Stomach (tissue), 4 donors: ENCODE measurements around the gene COMMD7.

ENCODE experiments used
- CTCF ChIP-seq, 7 experiments: fragments of 450-650 bp in 4 of 7; fragments of 200-600 bp in 3 of 7; sonication (generic) in 3 of 7; IDR thresholded peaks; one replicate each; pipeline ENCODE4 v1.5.1; 2016 to 2019; ENCODE audit warnings: antibody characterized with exemption in 7 of 7, control low read depth in 2 of 7, mild to moderate bottlenecking in 1 of 7
- EP300 ChIP-seq: sonication (generic); formaldehyde crosslinking; IDR thresholded peaks from one replicate; pipeline ENCODE4 v1.6.1; 2017; ENCODE audit warnings: antibody characterized with exemption
- POLR2A ChIP-seq, 4 donors: fragments of 450-650 bp; IDR thresholded peaks; one replicate each; pipeline ENCODE4 v1.6.1; 2016; ENCODE audit warnings: antibody characterized with exemption in 4 of 4, control low read depth in 2 of 4, mild to moderate bottlenecking in 1 of 4, moderate library complexity in 1 of 4
- POLR2AphosphoS5 ChIP-seq, 3 donors: sonication (generic); formaldehyde crosslinking; IDR thresholded peaks; one replicate each; pipeline ENCODE4 v1.6.1; 2016; ENCODE audit warnings: antibody characterized with exemption in 3 of 3

DNA sequence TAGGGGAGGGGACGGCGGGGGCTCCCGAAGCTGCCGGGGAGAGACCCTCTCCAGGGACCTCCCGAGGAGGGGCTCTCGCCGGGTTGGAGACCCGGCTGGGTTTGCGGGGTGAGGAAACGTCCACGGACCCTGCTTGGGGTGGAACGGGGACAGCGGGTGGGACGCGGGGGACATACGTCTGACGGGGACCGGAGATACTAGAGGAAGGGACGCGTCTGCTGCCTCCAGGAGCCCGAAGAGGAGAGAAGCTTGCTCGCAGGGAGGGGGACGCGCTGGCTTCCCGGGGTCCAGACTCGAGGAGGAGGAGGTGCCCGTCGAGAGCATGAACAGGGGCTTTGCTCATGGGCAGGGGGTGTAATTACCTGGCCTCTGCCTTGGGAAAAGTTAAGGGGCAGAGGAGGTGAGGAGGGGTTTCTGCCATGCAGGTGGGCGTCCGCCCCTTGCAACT, 19.5 kb upstream of the COMMD7 start:
- no peak for TF ChIP-seq POLR2AphosphoS5 (IDR thresholded peaks at IDR 0.05)
- TF ChIP-seq CTCF (IDR thresholded peaks at IDR 0.05) = no peak
- TF ChIP-seq POLR2A (IDR thresholded peaks at IDR 0.05) = no peak
- no peak for TF ChIP-seq EP300
